ENCODE results near the gene TFEC.

DNA sequence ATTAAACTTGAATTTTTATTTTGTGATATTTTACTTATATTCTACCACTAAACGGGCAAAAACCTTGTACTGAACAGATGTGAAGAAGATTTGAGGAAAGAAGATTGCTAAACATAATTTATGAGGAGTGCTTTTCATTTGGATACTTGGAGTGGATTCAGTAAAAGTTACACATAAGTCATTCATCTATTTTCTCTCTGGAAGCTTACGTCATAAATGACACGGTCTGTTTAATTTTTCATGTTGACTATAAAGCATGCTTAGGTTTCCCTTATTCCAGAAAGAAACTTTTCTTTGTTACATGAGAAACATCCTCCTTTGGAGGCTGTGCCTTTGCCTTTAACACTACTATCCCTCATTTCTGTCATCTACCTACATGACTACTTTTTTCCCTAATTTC lies 53.9 kb downstream of the TFEC start:
- TF ChIP-seq, protein P1, sequence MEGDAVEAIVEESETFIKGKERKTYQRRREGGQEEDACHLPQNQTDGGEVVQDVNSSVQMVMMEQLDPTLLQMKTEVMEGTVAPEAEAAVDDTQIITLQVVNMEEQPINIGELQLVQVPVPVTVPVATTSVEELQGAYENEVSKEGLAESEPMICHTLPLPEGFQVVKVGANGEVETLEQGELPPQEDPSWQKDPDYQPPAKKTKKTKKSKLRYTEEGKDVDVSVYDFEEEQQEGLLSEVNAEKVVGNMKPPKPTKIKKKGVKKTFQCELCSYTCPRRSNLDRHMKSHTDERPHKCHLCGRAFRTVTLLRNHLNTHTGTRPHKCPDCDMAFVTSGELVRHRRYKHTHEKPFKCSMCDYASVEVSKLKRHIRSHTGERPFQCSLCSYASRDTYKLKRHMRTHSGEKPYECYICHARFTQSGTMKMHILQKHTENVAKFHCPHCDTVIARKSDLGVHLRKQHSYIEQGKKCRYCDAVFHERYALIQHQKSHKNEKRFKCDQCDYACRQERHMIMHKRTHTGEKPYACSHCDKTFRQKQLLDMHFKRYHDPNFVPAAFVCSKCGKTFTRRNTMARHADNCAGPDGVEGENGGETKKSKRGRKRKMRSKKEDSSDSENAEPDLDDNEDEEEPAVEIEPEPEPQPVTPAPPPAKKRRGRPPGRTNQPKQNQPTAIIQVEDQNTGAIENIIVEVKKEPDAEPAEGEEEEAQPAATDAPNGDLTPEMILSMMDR (IDR thresholded peaks at IDR 0.05) = no peak
- no peak for TF ChIP-seq ZFX (IDR thresholded peaks at IDR 0.05; ENCODE audit: borderline replicate concordance)
